Pancreas (tissue), 10 donors: ENCODE measurements around the gene RNF111. TPM values are rescaled to one million over a fixed set of nuclear protein-coding genes. Genes with fewer than 3 reads are reported as not detected.
A peak's percentile ranks its signal among the peaks of the same experiment; 100 is the strongest.

ENCODE experiments used
- ATAC-seq, 4 donors: fragments of 200-7000 bp; cut with Tn5 transposase; one replicate each; pipeline versions ENCODE4 v1.8.0 to v1.9.1; 2020; ENCODE audit warnings: mild to moderate bottlenecking in 4 of 4, moderate library complexity in 4 of 4
- DNase-seq, 6 donors: peaks; one replicate each; pipeline ENCODE4 v3.0.0-alpha.2; 2020
- FAIRE-seq: peaks from 2 replicates; lab custom pipeline; 2012; peaks lifted over from hg19 to GRCh38; lab: Jason Lieb, UNC
- H3K27ac ChIP-seq, 4 donors: fragments of 200-600 bp; sonication (generic); 1 replicate in 3 of 4; 2 replicates in 1 of 4; pipeline versions ENCODE4 v1.5.0 to v1.8.0; 2020
- H3K27me3 ChIP-seq, 4 donors: fragments of 200-600 bp; one replicate each; pipeline ENCODE4 v1.8.0; 2021
- H3K36me3 ChIP-seq, 3 donors: fragments of 200-600 bp; sonication (generic) in 1 of 3; one replicate each; pipeline versions ENCODE4 v1.5.0 to v1.8.0; 2020 to 2021
- H3K4me1 ChIP-seq, 3 donors: fragments of 200-600 bp; one replicate each; pipeline ENCODE4 v1.8.0; 2021
- H3K4me3 ChIP-seq, 4 donors: fragments of 200-600 bp; sonication (generic) in 2 of 4; one replicate each; pipeline versions ENCODE4 v1.5.0 to v1.8.0; 2020 to 2021
- H3K9me3 ChIP-seq, 4 donors: fragments of 200-600 bp; one replicate each; pipeline ENCODE4 v1.8.0; 2021
- WGBS, 2 donors: extraction: QIAGEN DNeasy Blood & Tissue Kit; methylation state at CpG; one replicate each; pipeline ENCODE4 v1.1.7; 2013; 5-methylcytosine and 5-hydroxymethylcytosine counted together
- intact Hi-C, 3 donors: fragments of 100-400 bp; cut with DNase I; formaldehyde crosslinking; loops; one replicate each; pipeline versions ENCODE4 v1.11.1 to v1.14.2; 2022
- polyA plus RNA-seq, 2 donors: library from polyadenylated mRNA; stranded (reverse); fragments of 200-250 nt; gene quantifications; one replicate each; pipeline ENCODE4 v1.2.3, GENCODE V29; 2013
- total RNA-seq, 6 donors: library from RNA; stranded (reverse); fragmentation: NEBNext Ultra II Directional in 4 of 6; extraction: Animal tissue kit (Norgen Biotek cat#: 25700) in 4 of 6; gene quantifications; one replicate each; pipeline versions ENCODE4 v1.2.1 to v1.2.4, GENCODE V29; 2021 to 2023
- TF ChIP-seq, protein P1 (sequence below), 4 donors: fragments of 200-600 bp; sonication (generic) in 3 of 4; IDR thresholded peaks; one replicate each; pipeline versions ENCODE4 v1.5.0 to v1.8.0; 2021; ENCODE audit warnings: antibody characterized with exemption in 4 of 4
- donor health status: healthy with polysubstance abuse.
- donor health status: DM: no; HTN: no; CAD: no; lungs with moderate emphysema.
- donor health status: DM: no; HTN: no; CAD: no.
- donor health status: control.
- donor health status: control.
- donor health status: Bipolar disorder and iron deficiency.
- donor health status: DM: yes; HTN: yes; CAD: no.
- donor health status: DM: no; HTN: no; CAD: no.
- donor health status: DM: no; HTN: no; CAD: no.
- donor health status: DM: yes; HTN: yes; CAD: no.

RNF111 gene
- total RNA-seq (10 to 100 TPM; 10.3 to 25.8 (median 13.2) TPM), polyA plus RNA-seq (1 to 10 TPM; 4.6 to 9.7 TPM)

DNA sequence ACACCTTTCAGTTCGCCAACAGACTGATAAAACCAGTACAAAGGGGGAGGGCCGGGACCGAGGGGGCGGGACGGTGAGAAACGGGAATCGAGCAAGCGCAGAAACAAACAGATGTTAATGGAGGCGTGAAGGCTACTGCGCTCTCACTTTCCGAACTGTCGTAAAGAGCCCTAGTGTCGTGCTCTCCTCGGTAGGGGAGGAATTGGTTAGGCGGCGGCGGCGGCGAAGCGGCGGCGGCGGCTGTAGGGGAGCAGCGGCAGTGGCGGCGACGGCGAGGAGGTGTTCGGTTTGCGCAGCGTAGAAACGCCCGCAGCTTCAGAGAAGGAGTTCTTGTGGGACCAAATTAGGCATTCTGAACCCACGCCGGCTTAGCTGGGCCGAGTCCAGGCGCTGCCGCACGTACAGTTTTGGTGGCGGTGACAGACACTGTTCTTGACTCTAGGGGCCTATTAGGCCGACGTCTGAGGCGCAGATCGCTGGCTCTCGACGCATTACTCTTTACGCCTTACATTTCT is at the start of gene RNF111:
RNF111 (plus strand) TSS at position 173 of the 515 bp plus-strand sequence. CDS start 43,160 bp downstream, outside the sequence.
- WGBS, 2 donors: 0% methylated on average over 47 of the region's 47 CpGs
- FAIRE-seq (peak; percentile 80), DNase-seq (peak; percentile 82 to 93 (median 88)), ATAC-seq (peak; percentile 94 to 97 (median 97))
- Histone ChIP-seq H3K9me3 (no peaks in the 10 kb centered on the region), H3K27ac (peak within 1 kb of the TSS; percentile 86 to 92 (median 90)), H3K4me3 (peak within 1 kb of the TSS; percentile 67 to 92 (median 84)), H3K27me3 (no peaks in the 10 kb centered on the region), H3K36me3 (no peaks in the 10 kb centered on the region), H3K4me1 (peaks cover 5 to 18% (median 7%) of the 10 kb centered on the region in 3 donors)
- TF ChIP-seq, protein P1, sequence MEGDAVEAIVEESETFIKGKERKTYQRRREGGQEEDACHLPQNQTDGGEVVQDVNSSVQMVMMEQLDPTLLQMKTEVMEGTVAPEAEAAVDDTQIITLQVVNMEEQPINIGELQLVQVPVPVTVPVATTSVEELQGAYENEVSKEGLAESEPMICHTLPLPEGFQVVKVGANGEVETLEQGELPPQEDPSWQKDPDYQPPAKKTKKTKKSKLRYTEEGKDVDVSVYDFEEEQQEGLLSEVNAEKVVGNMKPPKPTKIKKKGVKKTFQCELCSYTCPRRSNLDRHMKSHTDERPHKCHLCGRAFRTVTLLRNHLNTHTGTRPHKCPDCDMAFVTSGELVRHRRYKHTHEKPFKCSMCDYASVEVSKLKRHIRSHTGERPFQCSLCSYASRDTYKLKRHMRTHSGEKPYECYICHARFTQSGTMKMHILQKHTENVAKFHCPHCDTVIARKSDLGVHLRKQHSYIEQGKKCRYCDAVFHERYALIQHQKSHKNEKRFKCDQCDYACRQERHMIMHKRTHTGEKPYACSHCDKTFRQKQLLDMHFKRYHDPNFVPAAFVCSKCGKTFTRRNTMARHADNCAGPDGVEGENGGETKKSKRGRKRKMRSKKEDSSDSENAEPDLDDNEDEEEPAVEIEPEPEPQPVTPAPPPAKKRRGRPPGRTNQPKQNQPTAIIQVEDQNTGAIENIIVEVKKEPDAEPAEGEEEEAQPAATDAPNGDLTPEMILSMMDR (IDR thresholded peaks at IDR 0.05): no peak
- intact Hi-C loops: no loop called here

DNA sequence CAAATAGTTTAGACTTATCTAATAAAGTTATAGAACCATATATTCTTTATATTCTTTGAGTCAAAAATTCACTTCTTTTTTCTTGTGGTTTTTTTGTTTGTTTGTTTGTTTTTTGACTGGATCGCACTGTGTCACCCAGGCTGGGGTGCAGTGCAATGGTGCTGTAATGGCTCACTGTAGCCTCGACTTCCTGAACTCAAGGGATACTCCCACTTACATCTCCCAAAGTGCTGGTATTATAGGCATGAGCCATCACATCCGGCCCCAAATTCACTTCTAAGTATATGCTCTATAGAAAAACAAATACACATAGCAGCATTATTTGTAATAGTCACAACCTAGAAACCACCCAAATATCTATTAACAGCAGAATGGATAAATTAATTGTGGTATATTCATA is 40.3 kb upstream of the RNF111 start:
- H3K4me1 ChIP-seq: peaks cover 0 to 8% (median 0%) of the 10 kb centered on the region in 3 donors
- no peaks in the 10 kb centered on the region for H3K27me3 ChIP-seq
- H3K27ac ChIP-seq: no peak overlapping the region
- TF ChIP-seq, protein P1 (IDR thresholded peaks at IDR 0.05): no peak
- intact Hi-C loops: no loop called here
- DNase-seq: no peak
- H3K4me3 ChIP-seq: no peak overlapping the region
- ATAC-seq: no peak
- 72 to 84% methylated on average over 3 of the region's 3 CpGs for whole genome bisulfite sequencing, 2 donors
- no peak for FAIRE-seq
- H3K36me3 ChIP-seq: no peaks in the 10 kb centered on the region
- no peaks in the 10 kb centered on the region for H3K9me3 ChIP-seq

DNA sequence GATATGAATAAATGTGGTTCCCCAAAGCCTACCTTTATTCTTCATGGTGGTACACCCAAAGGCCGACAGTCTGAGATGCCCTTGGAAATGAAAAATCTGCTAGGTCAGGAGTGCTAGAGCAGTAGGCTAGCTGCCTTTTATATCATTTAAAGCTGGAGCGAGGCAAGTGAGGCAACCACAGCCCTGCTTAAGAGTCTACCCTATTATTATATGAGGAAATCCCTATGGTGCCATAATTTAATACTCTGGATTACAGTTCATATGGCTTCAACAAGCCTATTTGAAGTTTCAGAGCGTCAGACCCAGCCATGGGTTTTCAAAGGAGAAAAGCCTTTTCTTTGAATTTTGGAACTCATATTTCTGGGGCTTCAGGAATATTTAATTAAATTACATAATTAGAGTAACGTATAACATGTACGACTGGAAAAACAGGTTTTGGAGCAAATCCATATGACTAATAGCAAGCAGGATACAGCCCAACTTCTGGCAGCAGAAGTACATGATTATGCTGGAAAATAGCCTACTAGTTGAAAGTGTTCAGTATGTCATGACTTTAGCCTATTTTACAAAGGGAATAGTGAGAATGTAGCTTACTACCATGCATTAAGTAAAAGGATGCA is 36.0 kb upstream of the RNF111 start:
- DNase-seq: no peak
- no peaks in the 10 kb centered on the region for H3K27me3 ChIP-seq
- no peak for FAIRE-seq
- 52 to 54% methylated on average over 5 of the region's 5 CpGs for WGBS, 2 donors
- intact Hi-C loops: no loop called here
- H3K4me1 ChIP-seq: peaks cover 0 to 9% (median 0%) of the 10 kb centered on the region in 3 donors
- H3K9me3 ChIP-seq: no peaks in the 10 kb centered on the region
- no peak overlapping the region for H3K4me3 ChIP-seq
- no peaks in the 10 kb centered on the region for H3K36me3 ChIP-seq
- peak overlapping the region in 1 of 4 donors; percentile 23 for H3K27ac ChIP-seq
- ATAC-seq: peak; percentile 86 to 96 (median 86)
- TF ChIP-seq, protein P1 (IDR thresholded peaks at IDR 0.05): no peak

DNA sequence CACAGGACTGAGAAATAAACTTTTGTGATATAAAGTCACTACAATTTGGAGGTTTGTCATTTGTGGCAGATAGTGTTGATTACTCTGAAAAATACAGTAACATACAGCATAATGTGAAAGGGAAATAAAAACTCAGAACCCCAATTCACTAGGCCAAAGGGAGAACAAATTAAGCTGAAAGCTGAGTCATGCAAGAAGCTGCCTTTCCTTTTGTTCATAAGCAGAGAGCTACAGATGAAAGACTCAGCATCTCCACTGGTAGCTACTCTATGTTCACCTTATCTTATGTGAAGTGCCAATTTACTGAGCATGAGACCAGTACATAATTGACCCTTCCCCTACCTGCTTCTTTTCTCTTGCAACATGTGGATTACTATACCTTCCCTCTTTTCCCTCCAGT is 34.7 kb upstream of the RNF111 start:
- intact Hi-C loops: no loop called here
- TF ChIP-seq, protein P1 (IDR thresholded peaks at IDR 0.05): no peak
- no peaks in the 10 kb centered on the region for H3K27me3 ChIP-seq
- no peak overlapping the region for H3K4me3 ChIP-seq
- FAIRE-seq (no peak), DNase-seq (no peak), ATAC-seq (no peak)
- no peaks in the 10 kb centered on the region for H3K36me3 ChIP-seq
- no peaks in the 10 kb centered on the region for H3K9me3 ChIP-seq
- H3K4me1 ChIP-seq: peaks cover 0 to 9% (median 0%) of the 10 kb centered on the region in 3 donors
- no peak overlapping the region for H3K27ac ChIP-seq
